Dermis blood vessel endothelial cell (primary cell): Measurements from ENCODE around the gene ROBO1. TPM values are rescaled to one million over a fixed set of nuclear protein-coding genes. Genes with fewer than 3 reads are reported as not detected.

Experiments used
- DNase-seq: peaks from one replicate; pipeline ENCODE4 v3.0.0; 2010
- total RNA-seq: library from RNA; depleted of rRNA; stranded (reverse); fragments of >200 nt; gene quantifications from 2 replicates; pipeline ENCODE4 v1.2.3, GENCODE V29; 2014

Gene ROBO1
- total RNA-seq, 1 donor from 2014 or later: 1.0 TPM

GRCh38 chr3:78665776-78666469 is 1101.9 kb downstream of the ROBO1 start:
- DNase-seq: no peak

GRCh38 chr3:78665101-78665500 is 1102.7 kb downstream of the ROBO1 start:
- DNase-seq: no peak

- no peak for DNase-seq
Measured at GRCh38 chr3:78660957-78661356, 1106.8 kb downstream of the ROBO1 start.

GRCh38 chr3:78659386-78659987 is 1108.3 kb downstream of the ROBO1 start:
- peak; percentile 71 for DNase-seq

- no peak for DNase-seq
Measured at GRCh38 chr3:78647726-78648125, 1120.1 kb downstream of the ROBO1 start.

- DNase-seq: peak; percentile 83
Measured at GRCh38 chr3:78645628-78646310, 1122.0 kb downstream of the ROBO1 start.

GRCh38 chr3:78644847-78645246 is 1123.0 kb downstream of the ROBO1 start:
- DNase-seq: peak; percentile 14

GRCh38 chr3:78642226-78643035 is 1125.4 kb downstream of the ROBO1 start:
- no peak for DNase-seq

- peak; percentile 4 for DNase-seq
Measured at GRCh38 chr3:78641703-78642102, 1126.1 kb downstream of the ROBO1 start.

GRCh38 chr3:78634316-78634715 is 1133.5 kb downstream of the ROBO1 start:
- DNase-seq: no peak

GRCh38 chr3:78633626-78634025 is 1134.2 kb downstream of the ROBO1 start:
- no peak for DNase-seq

GRCh38 chr3:78632925-78633553 is 1134.8 kb downstream of the ROBO1 start:
- no peak for DNase-seq

GRCh38 chr3:78629544-78629943 is 1138.3 kb downstream of the ROBO1 start:
- DNase-seq: no peak

GRCh38 chr3:78621061-78621716 is 1146.6 kb downstream of the ROBO1 start:
- no peak for DNase-seq

- DNase-seq: no peak
Measured at GRCh38 chr3:78614486-78614885, 1153.3 kb downstream of the ROBO1 start.

GRCh38 chr3:78613421-78613879 is 1154.3 kb downstream of the ROBO1 start:
- DNase-seq: no peak

- no peak for DNase-seq
Measured at GRCh38 chr3:78611278-78611677, 1156.5 kb downstream of the ROBO1 start.

GRCh38 chr3:78610462-78611125 is 1157.2 kb downstream of the ROBO1 start:
- DNase-seq: no peak

- DNase-seq: no peak
Measured at GRCh38 chr3:78606756-78607155, 1161.0 kb downstream of the ROBO1 start.

- DNase-seq: no peak
Measured at GRCh38 chr3:78605178-78605577, 1162.6 kb downstream of the ROBO1 start.

- DNase-seq: no peak
Measured at GRCh38 chr3:78604341-78604740, 1163.5 kb downstream of the ROBO1 start.
